Left kidney (tissue), 2 donors: Measurements from ENCODE around the gene GUCY1A2. TPM values are rescaled to one million over a fixed set of nuclear protein-coding genes. Genes with fewer than 3 reads are reported as not detected.

Experiments
- DNase-seq: peaks from one replicate; pipeline ENCODE4 v3.0.0-alpha.2; 2013
- polyA plus RNA-seq: library from polyadenylated mRNA; unstranded; fragments of 120-200 nt; gene quantifications from one replicate; pipeline ENCODE4 v1.2.1, GENCODE V29; 2013; ENCODE audit not compliant: insufficient read length

GUCY1A2 gene
- polyA plus RNA-seq, 1 donor: 2.5 TPM

DNA sequence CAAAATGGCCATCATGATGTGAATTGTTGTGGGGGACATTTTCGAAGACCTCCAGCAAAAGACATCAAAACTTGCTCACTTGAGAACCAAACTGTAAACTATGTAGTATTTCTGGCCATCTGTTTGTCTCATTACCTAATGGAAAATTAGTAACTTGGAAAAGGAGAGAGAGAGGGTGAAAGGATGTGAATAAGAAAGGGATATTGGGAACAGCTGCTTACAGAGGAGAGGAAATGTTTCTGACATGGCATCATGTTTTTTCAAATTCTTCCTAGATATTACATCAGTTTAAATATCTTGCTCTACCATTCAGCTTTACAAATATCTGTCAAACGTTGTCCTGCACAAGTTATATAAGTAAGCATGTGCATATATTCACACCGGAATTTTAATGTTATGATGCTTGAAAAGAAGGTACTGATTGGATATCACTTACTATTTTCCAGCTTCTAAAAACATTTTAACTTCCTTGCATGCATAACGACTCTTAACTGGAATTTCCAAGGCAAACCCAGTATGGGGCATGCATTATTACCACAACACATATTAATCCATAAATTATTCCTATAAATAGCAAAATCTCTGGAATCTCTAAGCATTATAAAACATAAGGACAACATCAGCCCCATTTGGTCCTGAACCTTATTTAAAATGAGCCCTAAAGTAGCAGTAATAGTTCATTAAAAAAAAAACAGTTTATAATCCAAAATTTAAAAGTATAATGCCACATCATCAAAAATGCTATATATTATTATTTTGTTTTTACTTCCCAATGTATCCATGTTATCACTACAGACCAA is 20.0 kb downstream of the GUCY1A2 start:
- no peak for DNase-seq

DNA sequence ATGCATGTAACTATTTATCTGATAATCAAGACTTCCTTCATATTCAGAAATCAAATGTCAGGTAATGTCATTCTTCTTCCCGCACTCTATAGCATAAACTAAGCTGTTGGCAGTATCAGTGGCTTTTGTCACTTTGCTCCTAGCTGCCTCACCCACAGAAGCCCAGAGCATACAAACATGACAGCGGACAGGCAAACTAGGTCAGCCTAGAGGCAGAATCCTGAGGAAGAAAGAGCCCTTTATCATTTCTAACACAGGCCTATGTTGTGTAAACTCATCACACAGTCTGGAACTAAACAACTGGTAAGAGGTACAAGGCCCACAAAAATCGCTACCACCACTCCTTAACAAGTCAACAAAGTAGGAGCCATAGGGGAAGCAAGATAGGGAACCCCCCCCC is 21.0 kb downstream of the GUCY1A2 start:
- DNase-seq: no peak

DNA sequence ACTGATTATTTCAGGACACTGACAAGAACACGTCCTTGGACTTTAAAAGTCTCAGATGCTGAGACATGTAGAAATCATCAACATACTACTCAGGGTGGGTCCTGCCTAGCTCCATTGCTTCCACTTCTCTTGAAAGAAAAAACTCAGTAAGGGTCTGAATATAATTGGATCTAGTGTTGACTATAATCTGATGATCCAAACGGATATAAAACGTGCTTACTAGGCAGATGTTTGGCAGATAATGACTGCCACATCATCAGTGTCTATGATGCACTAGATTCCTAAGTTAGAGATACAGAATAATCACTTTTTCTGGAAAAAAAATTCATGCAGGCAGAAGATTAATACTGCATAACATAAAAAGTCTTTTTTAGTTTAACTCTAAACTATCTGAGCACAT is 21.6 kb downstream of the GUCY1A2 start:
- no peak for DNase-seq

DNA sequence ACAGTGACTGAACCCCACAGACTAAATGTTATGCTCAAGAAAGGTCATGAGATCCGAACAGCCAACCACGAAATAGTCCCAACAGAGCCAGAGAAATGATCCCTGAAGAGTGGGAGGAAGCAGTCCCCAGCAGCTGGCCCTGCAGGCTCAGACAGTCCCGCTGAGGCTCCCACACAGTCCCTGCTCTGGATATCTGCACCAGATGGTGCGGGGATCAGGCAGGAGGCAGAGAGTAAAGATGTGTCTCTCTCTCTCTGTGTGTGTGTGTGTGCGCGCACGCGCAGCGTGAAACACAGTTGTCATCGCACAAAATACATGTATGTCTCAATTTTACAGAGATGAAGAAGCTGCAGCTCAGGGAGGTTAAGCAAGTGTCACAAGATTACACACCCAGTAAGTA is 27.9 kb downstream of the GUCY1A2 start:
- DNase-seq: no peak

DNA sequence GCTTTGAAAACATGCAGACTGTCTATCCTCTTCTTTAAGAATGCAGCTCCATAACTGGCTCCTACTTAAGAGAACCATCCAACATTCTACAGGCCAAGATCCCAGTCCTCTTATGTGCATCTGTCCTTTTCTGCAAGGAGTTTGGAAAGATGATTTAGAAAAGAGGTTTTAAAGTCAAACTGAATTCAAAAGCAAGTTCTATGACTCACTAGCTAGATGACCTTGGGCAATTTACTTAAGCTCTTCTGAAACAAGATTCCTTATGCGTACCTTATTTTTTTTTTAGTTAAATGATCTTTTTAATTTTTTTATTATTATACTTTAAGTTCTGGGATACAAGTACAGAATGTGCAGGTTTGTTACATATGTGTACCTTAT is 29.2 kb downstream of the GUCY1A2 start:
- DNase-seq: no peak

DNA sequence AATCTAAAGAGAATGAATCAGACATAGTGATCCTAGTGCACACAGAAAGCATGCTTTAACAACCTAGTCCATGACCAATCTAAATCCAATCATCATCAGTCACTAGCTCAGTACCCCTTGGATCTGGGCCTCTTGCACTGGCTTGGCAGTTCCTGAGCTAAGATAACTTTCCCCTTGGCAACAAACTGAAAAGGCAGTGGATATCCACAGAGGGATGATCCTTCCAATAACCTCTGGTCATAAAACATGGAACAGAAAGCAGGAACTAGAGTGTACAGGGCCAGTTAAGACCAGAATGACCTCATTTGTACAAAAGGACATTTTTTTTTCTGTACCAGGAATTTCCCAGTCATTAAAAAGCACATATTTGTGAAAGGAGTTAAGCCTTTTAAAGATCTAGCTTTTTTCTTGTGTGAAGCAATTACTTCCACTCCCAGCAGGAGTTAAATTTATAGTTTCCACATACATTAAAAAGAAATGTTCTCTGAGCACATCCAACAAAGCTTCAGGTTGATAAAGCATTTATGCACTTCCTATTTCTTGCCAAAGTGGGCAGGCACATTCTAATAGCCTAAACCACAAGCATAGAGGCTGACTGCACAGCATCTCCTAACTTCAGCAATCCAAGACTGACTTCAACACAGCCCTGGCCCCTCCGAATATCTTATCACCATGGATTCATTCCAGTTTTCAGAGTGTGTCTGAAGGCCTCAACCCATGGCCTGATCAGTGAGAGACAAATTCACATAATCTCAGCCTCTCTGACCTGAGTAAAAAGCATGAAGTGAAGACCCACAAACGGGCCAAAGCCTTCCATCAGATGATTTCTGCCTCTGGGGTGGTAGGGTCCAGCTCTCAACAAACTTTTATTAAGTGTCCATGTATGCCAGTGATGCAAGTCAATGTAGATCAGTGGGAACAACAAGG is 29.9 kb downstream of the GUCY1A2 start:
- DNase-seq: peak; percentile 55

DNA sequence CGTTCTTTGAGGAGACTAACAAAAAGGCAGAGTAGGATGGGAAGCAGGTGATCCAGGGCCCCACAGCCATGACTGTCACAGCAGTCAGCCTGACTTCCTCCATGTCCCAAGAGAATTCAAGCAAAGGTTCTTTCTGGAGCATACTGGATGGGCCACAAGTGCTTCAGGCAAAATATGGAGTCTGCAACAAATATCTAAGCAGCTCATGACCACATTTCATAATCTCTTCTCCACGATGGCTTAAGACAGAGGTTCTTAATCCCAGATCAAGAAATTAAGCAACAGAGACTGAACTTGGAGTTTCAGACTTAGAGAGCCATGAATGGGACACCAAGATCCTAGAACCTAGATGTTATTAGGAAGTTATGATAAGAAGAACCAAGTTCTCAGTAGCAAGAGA is 31.6 kb downstream of the GUCY1A2 start:
- no peak for DNase-seq

DNA sequence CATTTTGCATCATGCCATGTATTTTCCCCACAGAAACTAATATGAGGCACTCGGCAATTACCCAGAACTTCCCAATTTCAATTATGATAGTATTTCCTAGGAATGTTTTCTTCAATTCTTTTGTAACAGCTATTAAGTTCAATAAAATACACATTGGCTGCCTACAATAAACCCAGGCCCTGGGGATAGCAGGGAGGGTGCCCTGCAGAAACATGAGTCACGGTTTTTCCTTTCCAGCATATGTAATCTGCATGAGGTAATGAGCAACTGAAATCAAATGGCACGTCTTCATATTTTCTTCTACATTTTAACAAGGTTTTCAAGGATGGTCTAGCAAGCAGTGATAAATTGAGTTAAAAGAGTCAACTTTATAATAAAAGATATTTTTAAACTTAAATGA is 32.0 kb downstream of the GUCY1A2 start:
- DNase-seq: no peak

DNA sequence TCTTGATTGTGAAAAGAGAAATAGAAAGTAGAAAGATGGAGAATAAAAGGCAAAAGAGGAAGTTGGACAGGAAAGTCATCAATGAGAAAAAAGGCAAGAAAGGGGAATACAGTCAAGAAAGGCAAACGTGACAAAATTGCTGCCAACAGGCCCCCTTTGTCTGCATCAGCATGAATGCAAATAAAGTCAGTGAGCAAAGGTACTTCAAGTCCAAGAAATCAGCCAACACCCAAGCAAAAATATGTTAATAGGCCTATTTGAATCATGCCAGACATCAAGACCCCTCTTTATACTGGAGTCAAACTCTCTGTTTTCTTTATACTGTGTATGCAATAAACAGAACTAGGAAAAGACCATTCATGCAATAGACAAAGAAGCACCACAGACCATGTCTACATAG is 34.3 kb downstream of the GUCY1A2 start:
- DNase-seq: no peak

DNA sequence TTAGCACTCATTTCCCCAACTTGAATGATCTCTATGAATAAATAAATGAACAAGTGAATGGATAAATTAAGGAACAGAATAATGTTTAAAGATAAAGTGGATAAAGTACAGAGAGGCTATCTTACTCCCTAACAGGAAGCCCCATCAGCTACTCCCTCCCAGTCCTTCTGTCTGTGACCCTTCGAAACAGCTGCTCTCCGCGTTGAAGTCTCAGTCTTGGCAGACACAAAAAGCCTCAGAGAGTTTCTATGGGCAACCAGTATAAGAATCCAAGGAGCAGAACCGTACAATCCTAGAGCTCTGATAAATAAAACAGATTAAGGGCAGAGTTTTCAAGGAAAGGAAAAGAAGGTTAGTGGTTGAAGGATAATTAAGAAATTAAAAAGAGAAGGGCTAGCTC is 35.0 kb downstream of the GUCY1A2 start:
- no peak for DNase-seq

DNA sequence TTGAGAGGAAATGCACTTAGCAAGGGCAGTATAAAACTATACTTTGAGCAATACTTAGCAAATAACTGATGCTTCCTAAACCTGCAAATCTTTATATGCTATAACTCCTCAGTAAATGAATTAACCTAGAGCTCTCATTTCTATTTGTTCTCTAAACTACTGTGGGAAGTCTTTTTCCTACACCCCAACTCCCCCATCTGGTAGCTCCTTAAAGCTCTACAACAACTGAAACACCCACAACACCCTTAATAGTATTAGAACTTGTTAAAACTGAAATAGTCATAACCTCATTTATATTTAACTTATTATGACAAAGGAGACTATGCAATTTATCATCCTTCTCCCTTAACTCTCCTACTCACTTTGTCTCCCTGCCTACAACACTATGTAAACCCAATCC is 43.4 kb downstream of the GUCY1A2 start:
- no peak for DNase-seq

DNA sequence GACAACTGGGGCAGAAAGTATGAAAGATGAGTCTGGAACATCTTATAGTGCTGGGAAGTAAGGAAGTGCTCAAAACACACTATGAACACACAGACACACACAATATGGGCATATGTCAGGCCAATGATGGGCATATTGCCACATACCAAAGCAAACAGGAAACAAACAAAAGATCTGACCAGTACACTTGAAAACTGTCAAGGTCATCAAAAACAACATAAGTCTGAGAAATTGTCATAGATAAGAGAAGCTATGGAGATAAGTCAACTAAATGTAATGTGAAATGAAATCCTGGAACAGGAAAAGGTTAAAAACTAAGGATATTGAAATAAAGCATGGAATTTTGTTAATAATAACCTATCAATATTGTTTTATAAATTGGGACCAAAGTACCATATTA is 46.4 kb downstream of the GUCY1A2 start:
- no peak for DNase-seq

DNA sequence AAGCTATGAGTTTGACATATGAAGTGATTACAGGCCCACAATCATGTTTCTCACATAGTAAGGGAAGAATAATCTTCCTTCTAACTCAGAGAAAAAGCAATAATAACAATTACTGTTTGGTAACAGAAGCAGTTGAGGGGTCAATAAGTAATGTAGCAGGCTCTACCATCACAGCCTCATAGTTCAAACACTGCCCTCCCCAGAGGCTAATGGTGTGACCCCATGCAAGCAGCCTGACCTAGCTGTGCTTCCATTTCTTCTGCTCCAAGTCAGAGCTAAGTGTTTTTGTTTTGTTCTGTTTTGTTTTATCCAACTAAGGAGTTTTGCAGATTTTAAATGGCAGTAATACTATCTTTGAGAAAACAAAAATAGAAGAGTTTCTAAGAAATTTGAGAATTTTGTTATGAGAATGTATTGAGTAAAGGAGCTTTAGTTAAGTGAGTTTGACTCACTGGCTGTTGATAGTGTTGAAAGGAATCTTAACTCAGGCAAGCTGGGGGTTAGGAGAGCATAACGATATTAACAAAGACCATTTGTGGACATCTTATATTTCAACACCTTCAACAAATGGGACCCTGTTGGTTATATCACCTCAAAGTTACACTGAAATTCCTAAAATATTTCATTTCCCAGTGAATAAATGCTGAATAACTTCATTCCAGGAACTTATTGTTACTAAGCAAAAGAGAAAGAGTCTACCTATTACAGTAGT is 48.5 kb downstream of the GUCY1A2 start:
- DNase-seq: no peak

DNA sequence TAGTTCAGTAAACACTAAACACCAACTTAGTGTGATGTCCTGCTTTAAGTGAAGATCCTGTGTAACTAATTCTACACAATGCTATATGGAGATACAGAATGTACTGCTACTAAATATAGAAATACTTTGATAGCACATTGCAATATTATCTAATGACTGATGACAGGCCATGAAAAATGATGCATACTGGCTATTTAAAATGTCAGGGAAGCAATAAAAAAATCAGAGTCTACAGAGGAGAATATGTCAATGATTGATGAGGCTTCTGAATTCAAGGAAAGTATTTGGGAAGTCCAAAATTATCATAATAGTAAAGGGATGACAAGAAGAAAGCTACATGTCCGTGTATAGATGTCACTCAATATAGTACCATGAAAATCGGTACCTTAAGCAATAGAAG is 55.3 kb downstream of the GUCY1A2 start:
- DNase-seq: no peak

DNA sequence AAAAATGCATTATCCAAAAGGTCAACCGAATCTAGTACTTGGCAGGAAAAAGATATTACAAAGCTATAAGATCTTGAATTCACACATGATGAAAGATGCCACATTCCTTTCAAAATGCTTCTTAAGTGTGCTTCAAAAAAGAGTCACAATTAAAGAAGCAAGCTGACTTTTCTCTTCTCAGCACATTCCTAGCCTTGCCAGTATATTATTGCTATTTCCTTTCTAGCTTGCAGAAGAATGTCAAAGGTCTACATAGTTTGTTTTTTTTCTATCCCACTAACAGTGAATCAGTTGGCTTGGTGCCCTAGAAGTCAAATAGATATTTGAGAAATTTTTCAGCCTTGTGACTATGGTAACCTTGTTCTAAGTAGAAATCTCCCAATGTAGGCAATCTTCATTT is 56.8 kb downstream of the GUCY1A2 start:
- no peak for DNase-seq

DNA sequence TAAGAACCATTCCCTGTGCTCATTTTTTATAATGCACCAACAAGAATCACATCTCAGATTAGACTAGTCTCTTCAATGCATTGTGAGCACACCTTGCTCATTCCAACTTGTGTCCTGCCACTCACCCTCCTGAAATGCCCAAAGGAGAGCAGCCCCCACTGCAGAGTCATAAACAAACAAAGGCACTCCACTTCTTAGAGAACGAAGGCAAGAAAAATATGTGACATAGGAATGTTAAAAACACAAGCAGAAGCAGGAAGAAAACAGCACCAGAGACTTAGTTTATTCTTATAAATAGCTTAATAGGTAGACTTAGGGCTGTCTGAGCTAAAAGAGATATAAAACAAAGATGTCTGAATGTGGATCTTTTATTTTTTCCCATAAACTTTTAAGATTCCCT is 57.2 kb downstream of the GUCY1A2 start:
- DNase-seq: no peak

DNA sequence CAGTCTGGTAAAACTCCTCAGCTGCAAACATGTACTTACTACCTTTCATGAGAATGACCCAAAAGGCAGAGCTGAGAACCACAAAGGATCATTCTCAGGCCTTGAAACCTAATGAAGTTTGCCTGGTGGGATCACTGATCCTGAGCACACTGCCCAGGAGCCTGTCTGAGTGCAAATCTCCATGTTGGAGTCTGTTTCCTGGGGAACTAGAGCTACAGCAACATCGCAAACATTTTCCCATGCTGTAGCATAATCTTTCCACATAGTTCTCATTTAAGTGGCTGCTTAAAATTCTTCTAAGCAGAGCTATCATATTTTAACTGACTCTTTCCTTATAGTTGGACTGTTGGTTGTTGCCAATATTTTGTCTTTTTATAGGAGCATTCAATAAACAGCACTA is 58.5 kb downstream of the GUCY1A2 start:
- DNase-seq: no peak

DNA sequence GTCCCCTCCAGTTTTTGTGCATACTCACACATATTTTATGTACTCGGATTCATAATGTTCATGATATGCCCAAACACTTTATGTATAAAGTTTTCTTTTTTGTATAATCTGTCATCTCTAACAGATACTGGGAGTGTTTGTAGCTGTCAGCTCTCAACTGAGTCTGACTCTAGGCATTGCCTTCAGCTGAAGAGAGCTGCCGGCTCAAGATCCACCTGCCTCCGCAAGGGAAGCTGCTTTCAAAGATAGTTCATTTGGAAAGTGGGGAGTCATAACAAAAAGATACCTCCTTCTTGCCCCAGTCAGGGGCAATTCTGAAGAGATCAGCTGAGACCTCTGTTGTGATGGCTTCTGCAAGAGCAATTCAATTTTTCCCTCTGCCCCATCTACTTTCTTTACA is 58.9 kb downstream of the GUCY1A2 start:
- no peak for DNase-seq

DNA sequence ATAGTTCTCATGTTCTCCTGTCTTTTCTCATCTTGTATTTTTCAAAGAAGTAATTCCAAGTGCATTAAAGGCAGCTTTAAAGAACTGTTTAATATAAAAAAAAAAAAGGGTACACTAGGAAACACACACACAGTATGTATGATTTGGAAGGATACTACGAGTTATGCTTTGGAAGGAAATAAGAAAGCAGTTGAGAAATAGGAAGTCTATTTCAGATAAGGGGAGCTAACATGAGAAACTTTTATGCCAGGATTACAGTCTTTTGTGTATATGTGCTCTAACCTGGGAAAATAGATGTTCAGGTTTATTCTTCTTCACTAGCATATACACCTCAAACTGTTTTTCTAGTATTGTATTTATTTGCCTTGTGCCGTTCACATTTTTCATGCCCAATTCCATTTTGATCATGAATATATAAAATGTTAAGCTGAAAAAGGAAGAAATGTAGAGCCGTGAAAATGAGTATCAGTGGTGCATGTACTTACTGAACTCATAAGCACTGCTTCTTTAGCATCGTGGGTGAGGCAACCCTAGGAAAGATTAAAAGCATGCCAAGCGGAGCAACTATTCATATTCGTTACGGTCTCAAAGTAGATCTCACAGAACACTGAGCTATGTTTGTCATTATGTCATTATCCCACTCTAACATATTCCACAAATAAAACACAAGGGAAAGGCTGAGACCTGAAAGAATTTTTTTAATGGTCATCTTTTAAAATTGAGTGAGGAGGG is 59.6 kb downstream of the GUCY1A2 start:
- DNase-seq: no peak

DNA sequence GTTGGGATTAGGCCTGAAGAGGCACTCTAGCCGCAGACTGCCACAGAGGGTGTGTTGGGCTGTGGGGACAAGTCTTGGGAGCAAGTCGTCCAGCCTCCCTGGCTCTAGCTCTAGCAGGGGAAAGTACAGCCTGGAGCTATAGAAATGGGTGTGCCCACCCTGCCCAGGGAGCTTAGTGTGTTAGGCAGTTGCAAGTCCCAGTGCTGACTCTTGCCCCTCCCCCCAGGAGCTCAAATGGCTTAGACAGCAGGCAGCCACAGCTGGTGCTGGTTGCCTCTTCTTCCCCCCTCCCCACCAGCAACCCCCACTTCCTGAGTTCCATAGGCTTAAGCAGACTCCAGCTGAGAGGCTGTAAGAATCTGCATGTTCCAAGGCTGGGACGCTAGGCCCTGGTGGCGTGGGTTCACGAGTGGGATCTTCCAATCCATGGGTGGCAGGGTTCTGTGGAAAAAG is 61.2 kb downstream of the GUCY1A2 start:
- no peak for DNase-seq

DNA sequence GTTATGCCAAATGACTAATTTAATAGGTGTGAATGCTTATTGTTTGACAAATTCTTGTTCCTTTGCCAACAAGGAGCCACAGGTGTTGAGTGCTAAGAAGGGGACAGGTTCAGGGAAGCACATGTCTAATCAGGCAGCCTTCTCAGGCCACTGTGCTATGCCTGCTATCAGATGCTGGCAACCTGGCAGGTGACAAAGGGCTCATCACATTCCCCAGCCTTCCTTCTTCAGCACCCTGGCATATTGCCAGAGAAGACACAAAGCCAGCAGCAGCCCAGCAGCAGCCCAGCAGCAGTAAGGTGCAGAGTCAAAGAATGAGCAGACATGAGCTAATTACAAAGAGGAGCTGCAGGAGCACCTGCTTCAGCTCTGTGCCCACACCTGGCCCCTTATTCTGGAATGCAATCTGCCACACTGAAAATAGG is 68.2 kb downstream of the GUCY1A2 start:
- no peak for DNase-seq

DNA sequence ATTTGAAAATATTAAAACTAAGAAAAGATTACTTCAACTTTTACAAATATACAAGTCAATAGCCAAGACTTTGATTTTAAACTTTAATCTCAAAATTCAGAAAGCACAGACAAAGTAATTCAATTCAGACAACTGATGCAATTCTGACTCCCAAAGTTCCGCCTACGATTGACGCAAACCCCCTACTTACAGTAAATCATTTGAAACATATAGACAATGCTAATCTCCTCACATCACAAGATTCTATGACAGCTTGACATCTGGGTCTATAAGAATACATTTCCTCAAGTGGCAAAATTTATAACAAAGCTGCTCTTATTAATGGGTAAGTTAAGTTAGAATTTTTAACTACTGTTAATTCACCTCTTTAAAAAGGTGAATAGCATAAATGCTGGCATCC is 75.2 kb downstream of the GUCY1A2 start:
- no peak for DNase-seq
